SK-N-SH (cell line): ENCODE data around the gene ZNF597. TPM values are rescaled to one million over a fixed set of nuclear protein-coding genes. Genes with fewer than 3 reads are reported as not detected.

Experiments used
- CTCF ChIA-PET: fragments of 300-600, 350-600 bp; formaldehyde crosslinking; extraction: SDS; loops from one replicate; lab custom pipeline; 2021; lab: Yijun Ruan, JAX
- POLR2A ChIA-PET: fragments of 350-600 bp; sonication (Branson Sonifier 250); formaldehyde crosslinking; extraction: SDS; loops from one replicate; lab custom pipeline; 2020; ENCODE audit warnings: antibody characterized with exemption, inconsistent platforms; lab: Yijun Ruan, JAX
- DNase-seq: peaks from one replicate; pipeline ENCODE4 v3.0.0; 2012
- H2AFZ ChIP-seq: fragments of 200-600 bp; sonication (generic); 2 replicates; pipeline ENCODE4 v1.8.1; 2016; ENCODE audit warnings: antibody characterized with exemption, mild to moderate bottlenecking, low read depth
- H3F3A ChIP-seq: fragments of 200-600 bp; sonication (generic); replicated peaks from 2 replicates; pipeline ENCODE3; 2016; ENCODE audit warnings: antibody characterized with exemption, mild to moderate bottlenecking; ENCODE audit not compliant: insufficient read depth
- H3K27ac ChIP-seq, 2 experiments: fragments of 200-500 bp in 1 of 2; fragments of 200-600 bp in 1 of 2; sonication (Bioruptor generic) in 1 of 2; sonication (generic), shearing (Covaris generic) in 1 of 2; 2 replicates each; pipeline versions ENCODE4 v1.5.1 to v1.6.1; 2014 to 2016; ENCODE audit warnings: low read depth in 2 of 2, inconsistent platforms in 1 of 2, low read length in 1 of 2, mild to moderate bottlenecking in 1 of 2, mixed read lengths in 1 of 2
- H3K27me3 ChIP-seq: fragments of 200-600 bp; sonication (generic), shearing (Covaris generic); 2 replicates; pipeline ENCODE4 v1.6.1; 2016; ENCODE audit warnings: mixed run types; ENCODE audit not compliant: insufficient read depth
- H3K36me3 ChIP-seq, 2 experiments: fragments of 200-500 bp in 1 of 2; fragments of 200-600 bp in 1 of 2; sonication (Bioruptor generic) in 1 of 2; sonication (generic) in 1 of 2; replicated peaks in 1 of 2; 2 replicates each; pipeline versions ENCODE3 to v1.5.1; 2014 to 2016; ENCODE audit warnings: low read length in 1 of 2, mild to moderate bottlenecking in 1 of 2; ENCODE audit not compliant: insufficient read depth in 2 of 2, control insufficient read depth in 1 of 2
- H3K4me1 ChIP-seq, 2 experiments: fragments of 200-500 bp in 1 of 2; fragments of 200-600 bp in 1 of 2; sonication (Bioruptor generic) in 1 of 2; sonication (generic), shearing (Covaris generic) in 1 of 2; 2 replicates each; pipeline versions ENCODE4 v1.5.1 to v1.6.1; 2014 to 2016; ENCODE audit warnings: low read depth in 1 of 2, low read length in 1 of 2, mixed run types in 1 of 2; ENCODE audit not compliant: insufficient read depth in 2 of 2, control insufficient read depth in 1 of 2
- H3K4me2 ChIP-seq: fragments of 200-600 bp; sonication (generic), shearing (Covaris generic); 2 replicates; pipeline ENCODE4 v1.6.1; 2017; ENCODE audit warnings: mixed run types
- H3K4me3 ChIP-seq, 2 experiments: fragments of 200-500 bp in 1 of 2; fragments of 200-600 bp in 1 of 2; sonication (Bioruptor generic) in 1 of 2; sonication (generic), shearing (Covaris generic) in 1 of 2; 2 replicates each; pipeline versions ENCODE4 v1.5.1 to v1.8.1; 2014 to 2016; ENCODE audit warnings: low read depth in 2 of 2, inconsistent platforms in 1 of 2, low read length in 1 of 2, mild to moderate bottlenecking in 1 of 2, mixed read lengths in 1 of 2, moderate library complexity in 1 of 2
- H3K79me2 ChIP-seq: fragments of 200-600 bp; sonication (generic); 2 replicates; pipeline ENCODE4 v1.8.1; 2017; ENCODE audit warnings: mild to moderate bottlenecking; ENCODE audit not compliant: insufficient read depth
- H3K9ac ChIP-seq: fragments of 200-600 bp; sonication (generic); 2 replicates; pipeline ENCODE4 v1.6.1; 2017; ENCODE audit warnings: mixed run types
- H3K9me2 ChIP-seq: fragments of 200-600 bp; sonication (generic); 2 replicates; pipeline ENCODE4 v1.6.1; 2017; ENCODE audit warnings: mixed run types
- H3K9me3 ChIP-seq: fragments of 200-600 bp; sonication (generic); 2 replicates; pipeline ENCODE4 v1.6.1; 2017; ENCODE audit warnings: mixed run types, mild to moderate bottlenecking, moderate library complexity
- H4K20me1 ChIP-seq: fragments of 200-600 bp; sonication (generic); 2 replicates; pipeline ENCODE4 v1.6.1; 2017; ENCODE audit warnings: mild to moderate bottlenecking, mixed run types; ENCODE audit not compliant: insufficient read depth
- CHD2 ChIP-seq: fragments of 150-350 bp; IDR thresholded peaks from 2 replicates; pipeline ENCODE4 v1.6.1; 2018; ENCODE audit warnings: low read length; ENCODE audit not compliant: partially characterized antibody
- ELF1 ChIP-seq: IDR thresholded peaks from 2 replicates; pipeline ENCODE4 v1.4.0; 2012
- EP300 ChIP-seq, 2 experiments: IDR thresholded peaks; 2 replicates each; pipeline versions ENCODE4 v1.4.0 to v1.6.1; 2012; ENCODE audit warnings: borderline replicate concordance in 1 of 2, low read depth in 1 of 2, low read length in 1 of 2
- FOSL2 ChIP-seq: IDR thresholded peaks from 2 replicates; pipeline ENCODE4 v1.4.0; 2012; ENCODE audit warnings: low read depth, mild to moderate bottlenecking, moderate library complexity, borderline replicate concordance
- FOXJ3 ChIP-seq: sonication (generic); formaldehyde crosslinking; IDR thresholded peaks from 2 replicates; pipeline ENCODE4 v1.5.1; 2020; ENCODE audit warnings: mild to moderate bottlenecking, missing genetic modification reagents
- FOXM1 ChIP-seq: IDR thresholded peaks from 2 replicates; pipeline ENCODE4 v1.4.0; 2012; ENCODE audit warnings: low read depth, mild to moderate bottlenecking
- GABPA ChIP-seq: IDR thresholded peaks from 2 replicates; pipeline ENCODE4 v1.4.0; 2012; ENCODE audit warnings: low read depth, mild to moderate bottlenecking
- JUND ChIP-seq: IDR thresholded peaks from 2 replicates; pipeline ENCODE4 v1.4.0; 2012
- MXI1 ChIP-seq: IDR thresholded peaks from 2 replicates; pipeline ENCODE4 v1.6.1; 2012; ENCODE audit warnings: mild to moderate bottlenecking, low read depth, low read length, improper control_type of control experiment
- NRF1 ChIP-seq: IDR thresholded peaks from 2 replicates; pipeline ENCODE4 v1.6.1; 2012; ENCODE audit warnings: low read depth, mild to moderate bottlenecking, low read length
- POLR2AphosphoS5 ChIP-seq: IDR thresholded peaks from 2 replicates; pipeline ENCODE4 v1.6.1; 2012; ENCODE audit warnings: low read depth, low read length
- RAD21 ChIP-seq: IDR thresholded peaks from 2 replicates; pipeline ENCODE4 v1.6.1; 2012; ENCODE audit warnings: mild to moderate bottlenecking, low read length
- RXRA ChIP-seq: IDR thresholded peaks from 2 replicates; pipeline ENCODE4 v1.4.0; 2012; ENCODE audit warnings: low read depth, mild to moderate bottlenecking, borderline replicate concordance
- SIN3A ChIP-seq: IDR thresholded peaks from 2 replicates; pipeline ENCODE4 v1.6.1; 2012; ENCODE audit warnings: low read depth, mild to moderate bottlenecking, low read length, moderate library complexity, borderline replicate concordance
- SMC3 ChIP-seq: IDR thresholded peaks from 2 replicates; pipeline ENCODE4 v1.6.1; 2012; ENCODE audit warnings: low read depth, low read length, improper control_type of control experiment
- WGBS: methylation state at CpG from one replicate; pipeline ENCODE4 v1.1.6; 2017; ENCODE audit warnings: low lambda C conversion rate; 5-methylcytosine and 5-hydroxymethylcytosine counted together
- polyA plus RNA-seq, 3 experiments: library from polyadenylated mRNA; depleted of rRNA; stranded (reverse); fragments of >200 nt; gene quantifications; 2 replicates each; pipeline ENCODE4 v1.2.3, GENCODE V29; 2012
- TF ChIP-seq, protein P1 (sequence below): fragments of 200-600 bp; sonication (generic); IDR thresholded peaks from 2 replicates; pipeline ENCODE4 v1.6.1; 2017; ENCODE audit warnings: antibody characterized with exemption, mild to moderate bottlenecking, moderate library complexity
- TF ChIP-seq, protein P2 (sequence below): fragments of 150-350 bp; IDR thresholded peaks from 2 replicates; pipeline ENCODE4 v1.6.1; 2016; ENCODE audit warnings: mild to moderate bottlenecking, low read depth, low read length
- TF ChIP-seq, protein P3 (sequence below): IDR thresholded peaks from 2 replicates; pipeline ENCODE4 v1.4.0; 2012; ENCODE audit warnings: low read depth, borderline replicate concordance
- TF ChIP-seq, protein P4 (sequence below): IDR thresholded peaks from 2 replicates; pipeline ENCODE4 v1.4.0; 2012; ENCODE audit warnings: low read depth

Gene ZNF597
- polyA plus RNA-seq, 1 of the 3 experiments (the other 2 are of a cell fraction) = 1.1 TPM

GRCh38 chr16:3485097-3485745 lies 41.9 kb upstream of the ZNF597 start:
- Histone ChIP-seq H3K4me2 (no peak overlapping the region), H3F3A (no peaks in the 10 kb centered on the region), H3K4me1 (peaks cover 0 to 20% of the 10 kb centered on the region in 2 experiments; a peak in 1 of 4 replicates), H3K27me3 (no peaks in the 10 kb centered on the region)
- CTCF ChIA-PET = no interaction called here
- TF ChIP-seq ELF1 = no peak
- TF ChIP-seq, protein P1, sequence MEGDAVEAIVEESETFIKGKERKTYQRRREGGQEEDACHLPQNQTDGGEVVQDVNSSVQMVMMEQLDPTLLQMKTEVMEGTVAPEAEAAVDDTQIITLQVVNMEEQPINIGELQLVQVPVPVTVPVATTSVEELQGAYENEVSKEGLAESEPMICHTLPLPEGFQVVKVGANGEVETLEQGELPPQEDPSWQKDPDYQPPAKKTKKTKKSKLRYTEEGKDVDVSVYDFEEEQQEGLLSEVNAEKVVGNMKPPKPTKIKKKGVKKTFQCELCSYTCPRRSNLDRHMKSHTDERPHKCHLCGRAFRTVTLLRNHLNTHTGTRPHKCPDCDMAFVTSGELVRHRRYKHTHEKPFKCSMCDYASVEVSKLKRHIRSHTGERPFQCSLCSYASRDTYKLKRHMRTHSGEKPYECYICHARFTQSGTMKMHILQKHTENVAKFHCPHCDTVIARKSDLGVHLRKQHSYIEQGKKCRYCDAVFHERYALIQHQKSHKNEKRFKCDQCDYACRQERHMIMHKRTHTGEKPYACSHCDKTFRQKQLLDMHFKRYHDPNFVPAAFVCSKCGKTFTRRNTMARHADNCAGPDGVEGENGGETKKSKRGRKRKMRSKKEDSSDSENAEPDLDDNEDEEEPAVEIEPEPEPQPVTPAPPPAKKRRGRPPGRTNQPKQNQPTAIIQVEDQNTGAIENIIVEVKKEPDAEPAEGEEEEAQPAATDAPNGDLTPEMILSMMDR = no peak
- no peak for TF ChIP-seq RXRA
- TF ChIP-seq FOXM1 = no peak
- TF ChIP-seq, protein P2, sequence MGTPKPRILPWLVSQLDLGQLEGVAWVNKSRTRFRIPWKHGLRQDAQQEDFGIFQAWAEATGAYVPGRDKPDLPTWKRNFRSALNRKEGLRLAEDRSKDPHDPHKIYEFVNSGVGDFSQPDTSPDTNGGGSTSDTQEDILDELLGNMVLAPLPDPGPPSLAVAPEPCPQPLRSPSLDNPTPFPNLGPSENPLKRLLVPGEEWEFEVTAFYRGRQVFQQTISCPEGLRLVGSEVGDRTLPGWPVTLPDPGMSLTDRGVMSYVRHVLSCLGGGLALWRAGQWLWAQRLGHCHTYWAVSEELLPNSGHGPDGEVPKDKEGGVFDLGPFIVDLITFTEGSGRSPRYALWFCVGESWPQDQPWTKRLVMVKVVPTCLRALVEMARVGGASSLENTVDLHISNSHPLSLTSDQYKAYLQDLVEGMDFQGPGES = no peak
- TF ChIP-seq SMC3 = no peak
- TF ChIP-seq RAD21 = no peak
- TF ChIP-seq JUND = no peak
- no peak for TF ChIP-seq MXI1
- TF ChIP-seq POLR2AphosphoS5 = no peak
- TF ChIP-seq, protein P3, sequence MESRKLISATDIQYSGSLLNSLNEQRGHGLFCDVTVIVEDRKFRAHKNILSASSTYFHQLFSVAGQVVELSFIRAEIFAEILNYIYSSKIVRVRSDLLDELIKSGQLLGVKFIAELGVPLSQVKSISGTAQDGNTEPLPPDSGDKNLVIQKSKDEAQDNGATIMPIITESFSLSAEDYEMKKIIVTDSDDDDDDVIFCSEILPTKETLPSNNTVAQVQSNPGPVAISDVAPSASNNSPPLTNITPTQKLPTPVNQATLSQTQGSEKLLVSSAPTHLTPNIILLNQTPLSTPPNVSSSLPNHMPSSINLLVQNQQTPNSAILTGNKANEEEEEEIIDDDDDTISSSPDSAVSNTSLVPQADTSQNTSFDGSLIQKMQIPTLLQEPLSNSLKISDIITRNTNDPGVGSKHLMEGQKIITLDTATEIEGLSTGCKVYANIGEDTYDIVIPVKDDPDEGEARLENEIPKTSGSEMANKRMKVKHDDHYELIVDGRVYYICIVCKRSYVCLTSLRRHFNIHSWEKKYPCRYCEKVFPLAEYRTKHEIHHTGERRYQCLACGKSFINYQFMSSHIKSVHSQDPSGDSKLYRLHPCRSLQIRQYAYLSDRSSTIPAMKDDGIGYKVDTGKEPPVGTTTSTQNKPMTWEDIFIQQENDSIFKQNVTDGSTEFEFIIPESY = no peak
- TF ChIP-seq GABPA = no peak
- TF ChIP-seq CHD2 = no peak
- TF ChIP-seq FOXJ3 (CRISPR knock-in tag) = no peak
- TF ChIP-seq SIN3A = no peak
- TF ChIP-seq EP300 (IDR thresholded peaks at IDR 0.05; ENCODE audit: borderline replicate concordance in 1 of 2, low read depth in 1 of 2, low read length in 1 of 2) = no peak
- no peak for TF ChIP-seq FOSL2
- TF ChIP-seq, protein P4, sequence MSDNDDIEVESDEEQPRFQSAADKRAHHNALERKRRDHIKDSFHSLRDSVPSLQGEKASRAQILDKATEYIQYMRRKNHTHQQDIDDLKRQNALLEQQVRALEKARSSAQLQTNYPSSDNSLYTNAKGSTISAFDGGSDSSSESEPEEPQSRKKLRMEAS = no peak
- TF ChIP-seq NRF1 = no peak
- TF ChIP-seq, all 33 proteins: peak for 0
- no peak overlapping the region for H2AFZ ChIP-seq
- H3K27ac ChIP-seq = no peak overlapping the region
- peak; percentile 14 for DNase-seq
- WGBS = 73% methylated on average over 7 of the region's 15 CpGs
- no peaks in the 10 kb centered on the region for H3K9me3 ChIP-seq
- H3K4me3 ChIP-seq = no peak overlapping the region
- H3K79me2 ChIP-seq = peaks cover 13% of the 10 kb centered on the region; the same call in 1 of the 2 replicates
- no peak overlapping the region for H3K9ac ChIP-seq
- no peaks in the 10 kb centered on the region for H3K9me2 ChIP-seq
- POLR2A ChIA-PET = no interaction called here
- H3K36me3 ChIP-seq = peaks cover 9 to 61% of the 10 kb centered on the region in 2 experiments
- peaks cover 13% of the 10 kb centered on the region for H4K20me1 ChIP-seq
